Activated T-cell treated with anti-CD3 and anti-CD28 coated beads, Interleukin-2, amount 50 U/mL, for 48 hours (primary cell): ENCODE results near the gene RABGAP1L.

Experiments used
- DNase-seq, 2 experiments: peaks; one replicate each; pipeline ENCODE4 v3.0.0-alpha.2; 2020

The RABGAP1L gene

GRCh38 chr1:174984952-174985351, 825.6 kb downstream of the RABGAP1L start:
- DNase-seq, result no peak

- DNase-seq, result no peak
Observed at GRCh38 chr1:174988539-174988938, 829.2 kb downstream of the RABGAP1L start.

- DNase-seq, result no peak
Observed at GRCh38 chr1:174988986-174989385, 829.7 kb downstream of the RABGAP1L start.

GRCh38 chr1:174989536-174990220, 830.4 kb downstream of the RABGAP1L start:
- no peak for DNase-seq

- DNase-seq, result no peak
Observed at GRCh38 chr1:174990382-174990999, 831.2 kb downstream of the RABGAP1L start.

GRCh38 chr1:174991473-174991872, 832.2 kb downstream of the RABGAP1L start:
- no peak for DNase-seq

- no peak for DNase-seq
Observed at GRCh38 chr1:174995121-174995520, 835.8 kb downstream of the RABGAP1L start.

GRCh38 chr1:174995916-174996315, 836.6 kb downstream of the RABGAP1L start:
- no peak for DNase-seq

GRCh38 chr1:174996476-174996875, 837.2 kb downstream of the RABGAP1L start:
- DNase-seq, result no peak

- no peak for DNase-seq
Observed at GRCh38 chr1:174997041-174997440, 837.7 kb downstream of the RABGAP1L start.

- DNase-seq, result no peak
Observed at GRCh38 chr1:174998569-174999215, 839.4 kb downstream of the RABGAP1L start.

- peak; percentile 97 for DNase-seq
Observed at GRCh38 chr1:174999216-174999935, 840.1 kb downstream of the RABGAP1L start.

GRCh38 chr1:174999936-175000696, 840.8 kb downstream of the RABGAP1L start, which contains the start of gene CACYBP:
TSS of gene CACYBP (plus strand) at chr1:174999947. CDS start at chr1:175000181, 234 bp downstream.
- DNase-seq, result peak in 1 of 2 experiments; percentile 64

- DNase-seq, result no peak
Observed at GRCh38 chr1:175000697-175001187, 841.4 kb downstream of the RABGAP1L start.

- no peak for DNase-seq
Observed at GRCh38 chr1:175002910-175003517, 843.7 kb downstream of the RABGAP1L start.

- DNase-seq, result no peak
Observed at GRCh38 chr1:175003521-175003920, 844.2 kb downstream of the RABGAP1L start.

- DNase-seq, result no peak
Observed at GRCh38 chr1:175005085-175005783, 845.9 kb downstream of the RABGAP1L start.

- no peak for DNase-seq
Observed at GRCh38 chr1:175009532-175009931, 850.2 kb downstream of the RABGAP1L start.

- DNase-seq, result no peak
Observed at GRCh38 chr1:175013445-175013844, 854.1 kb downstream of the RABGAP1L start.

- no peak for DNase-seq
Observed at GRCh38 chr1:175015243-175015642, 855.9 kb downstream of the RABGAP1L start.

- no peak for DNase-seq
Observed at GRCh38 chr1:175019524-175019923, 860.2 kb downstream of the RABGAP1L start.
